Stimulated activated CD4-positive, alpha-beta T cell treated with anti-CD3 and anti-CD28 coated beads, Interleukin-4, amount 100 ng/mL, for 1 hour (primary cell): ENCODE measurements around the gene DIAPH1.
"Not testable (repeated sequence)": the region's sequence is repeated elsewhere in the genome, so short reads cannot be mapped to it uniquely, and the experiment has no call there.

Experiments used
- DNase-seq: peaks from one replicate; pipeline ENCODE4 v3.0.0-alpha.2; 2020

DIAPH1 gene

DNA sequence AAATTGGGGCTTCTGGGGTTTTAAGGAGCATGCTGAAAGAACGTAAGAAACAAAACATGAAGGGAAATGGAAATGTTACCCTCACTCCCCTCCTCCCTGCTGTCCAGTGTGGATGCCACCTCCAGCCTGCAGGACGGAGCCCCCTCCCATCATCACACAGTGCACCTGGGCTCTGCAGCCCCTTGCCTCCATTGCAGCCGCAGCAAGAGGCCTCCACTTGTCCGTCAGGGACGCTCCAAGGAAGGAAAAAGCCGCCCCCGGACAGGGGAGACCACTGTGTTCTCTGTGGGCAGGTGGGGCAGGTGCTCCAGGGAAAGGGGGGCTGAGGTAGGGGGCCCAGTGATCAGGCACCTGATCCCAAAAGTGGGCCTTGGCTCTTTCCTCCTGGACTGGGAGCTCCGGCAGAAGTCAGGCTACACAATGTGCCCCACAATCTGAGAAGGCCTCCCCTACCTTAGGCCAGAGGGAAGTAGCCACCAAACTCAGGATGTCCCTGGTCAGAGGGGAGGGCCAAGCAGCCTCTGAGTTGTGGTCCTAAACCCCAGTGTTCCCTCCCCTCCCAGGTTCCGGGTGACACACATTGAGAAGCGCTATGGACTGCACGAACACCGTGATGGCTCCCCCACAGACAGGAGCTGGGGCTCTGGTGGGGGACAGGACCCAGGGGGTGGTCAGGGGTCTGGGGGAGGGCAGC lies 20.7 kb upstream of the DIAPH1 start:
- DNase-seq, result no peak

- DNase-seq, result no peak
Observed at GRCh38 chr5:141638771-141639170, 20.0 kb upstream of the DIAPH1 start.

GRCh38 chr5:141637767-141638419 lies 19.1 kb upstream of the DIAPH1 start:
- DNase-seq, result peak; percentile 61

- peak; percentile 66 for DNase-seq
Observed at GRCh38 chr5:141637123-141637766, 18.4 kb upstream of the DIAPH1 start.

GRCh38 chr5:141636413-141637122 lies 17.8 kb upstream of the DIAPH1 start, which contains the start of the genes HDAC3 and RELL2:
TSS of gene HDAC3 (minus strand) at chr5:141636849. CDS start at chr5:141636790, 59 bp downstream.
TSS of gene RELL2 (plus strand) at chr5:141636997. CDS start at chr5:141638226, 1,229 bp downstream.
- peak; percentile 96 for DNase-seq

- DNase-seq, result no peak
Observed at GRCh38 chr5:141636106-141636412, 17.3 kb upstream of the DIAPH1 start.

DNA sequence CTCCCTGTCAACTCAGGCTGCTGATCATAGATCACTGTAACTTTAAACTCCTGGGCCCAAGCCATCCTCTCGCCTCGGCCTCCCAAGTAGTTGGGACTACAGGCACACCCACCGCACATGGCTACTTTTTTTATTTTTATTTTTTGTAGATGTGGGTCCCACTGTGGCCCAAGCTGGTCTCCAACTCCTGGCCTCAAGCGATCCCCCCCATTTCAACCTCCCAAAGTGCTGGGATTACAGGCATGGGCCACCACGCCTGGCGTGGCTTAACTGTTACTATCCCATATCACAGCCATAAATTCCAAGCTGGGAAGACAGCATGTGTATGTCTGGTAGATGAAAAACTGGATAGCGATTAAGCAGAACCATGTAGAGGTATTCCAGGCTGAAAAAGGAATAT lies 16.8 kb upstream of the DIAPH1 start:
- DNase-seq, result no peak

DNA sequence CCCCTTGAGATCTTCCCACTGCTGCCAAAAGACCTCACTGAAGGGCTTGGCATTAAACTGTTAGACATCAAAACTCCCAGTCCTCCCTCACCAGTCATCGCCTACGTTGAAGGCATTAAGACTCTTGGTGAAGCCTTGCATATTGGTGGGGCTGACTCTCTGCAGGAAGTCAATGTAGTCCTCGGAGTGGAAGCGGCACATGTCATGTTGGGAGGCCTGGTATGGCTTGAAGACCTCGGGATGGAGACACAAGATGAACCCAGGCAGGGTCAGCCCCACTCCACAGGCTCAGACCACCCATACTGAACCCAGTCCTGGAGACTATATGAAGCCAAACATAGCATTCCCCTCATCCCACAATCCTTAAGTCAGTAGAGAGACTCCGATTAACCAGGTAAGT lies 15.9 kb upstream of the DIAPH1 start:
- DNase-seq, result no peak

- no peak for DNase-seq
Observed at GRCh38 chr5:141633871-141634561, 15.2 kb upstream of the DIAPH1 start.

GRCh38 chr5:141632650-141633049 lies 13.8 kb upstream of the DIAPH1 start:
- no peak for DNase-seq

- no peak for DNase-seq
Observed at GRCh38 chr5:141630570-141631140, 11.9 kb upstream of the DIAPH1 start.

GRCh38 chr5:141628175-141628788 lies 9.5 kb upstream of the DIAPH1 start:
- DNase-seq, result no peak

DNA sequence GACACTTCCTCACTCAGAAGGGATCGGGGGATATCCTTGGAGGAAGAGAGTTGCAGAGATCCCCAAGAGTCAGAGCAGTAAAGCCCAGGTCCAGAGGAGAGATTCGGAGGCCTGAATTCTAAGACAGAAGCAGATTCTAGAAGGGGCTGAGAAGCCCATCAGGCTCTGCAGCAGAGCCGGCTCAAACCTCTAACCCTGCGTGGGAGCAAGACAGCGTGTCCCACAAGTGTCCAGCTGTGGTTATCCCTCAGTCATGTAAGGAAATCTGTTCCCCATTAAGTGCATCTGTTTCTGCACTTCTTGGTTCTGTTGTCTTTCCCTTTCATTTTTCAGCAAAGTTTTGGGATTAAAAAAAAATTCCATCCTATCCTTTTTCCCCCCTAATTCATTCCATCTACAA lies 4.8 kb upstream of the DIAPH1 start:
- no peak for DNase-seq

DNA sequence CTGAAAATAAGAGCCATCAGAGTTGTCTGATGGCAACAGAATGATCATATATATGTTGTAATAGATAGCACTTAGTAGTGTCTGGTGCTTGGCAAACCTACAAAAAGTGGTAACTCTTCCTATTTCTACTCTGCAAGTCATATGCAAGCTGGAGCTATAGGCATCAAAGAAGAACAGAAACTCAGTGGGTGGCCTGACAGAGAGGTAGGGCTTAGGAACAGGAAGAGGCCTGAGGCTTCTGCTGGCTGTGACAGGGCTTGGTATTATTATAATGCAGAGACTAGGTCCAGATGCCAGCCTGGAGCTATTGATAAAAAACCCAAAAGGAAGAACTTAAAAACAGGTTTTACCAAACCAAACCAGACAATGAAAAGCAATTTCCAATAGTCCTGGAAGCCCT lies 4.4 kb upstream of the DIAPH1 start:
- no peak for DNase-seq

DNA sequence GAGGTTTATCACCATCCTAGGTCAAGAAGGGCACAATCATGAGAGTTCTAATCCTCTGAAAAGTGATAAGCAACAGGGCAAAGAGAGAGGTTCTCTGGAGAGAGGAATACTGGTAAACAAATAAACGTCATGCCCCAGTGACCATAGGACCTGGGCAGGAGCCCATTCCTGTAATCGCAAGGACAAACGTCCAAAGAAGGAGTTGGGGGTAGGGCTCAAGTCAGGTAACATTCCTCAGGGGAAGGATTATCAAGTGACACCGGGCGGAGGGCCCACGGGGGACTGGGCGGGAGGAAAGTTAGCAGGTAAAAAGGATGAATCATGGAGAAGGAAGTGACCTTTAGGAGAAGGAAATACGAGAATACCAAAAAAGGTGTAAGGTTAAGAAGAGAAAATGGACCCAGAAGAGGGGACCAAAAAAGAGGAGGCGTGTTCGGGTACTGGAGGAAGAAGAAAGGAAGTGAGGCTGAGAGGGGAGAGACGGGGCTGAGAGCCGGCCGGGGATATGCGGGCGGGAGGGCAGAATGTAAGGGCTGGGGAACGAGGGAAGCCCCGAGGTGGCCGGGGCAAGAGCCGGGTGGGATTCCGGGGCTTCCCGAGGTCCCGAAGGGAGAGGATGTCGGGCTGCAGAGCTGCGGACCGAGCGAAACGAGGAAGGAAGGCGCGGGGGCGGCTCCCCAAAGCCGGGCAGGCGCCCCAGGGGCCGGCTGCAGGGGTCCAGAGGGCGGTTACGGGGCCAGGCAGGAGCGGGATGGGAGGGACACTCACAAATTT lies 583 bp downstream of the DIAPH1 start:
- DNase-seq, result peak; percentile 60

DNA sequence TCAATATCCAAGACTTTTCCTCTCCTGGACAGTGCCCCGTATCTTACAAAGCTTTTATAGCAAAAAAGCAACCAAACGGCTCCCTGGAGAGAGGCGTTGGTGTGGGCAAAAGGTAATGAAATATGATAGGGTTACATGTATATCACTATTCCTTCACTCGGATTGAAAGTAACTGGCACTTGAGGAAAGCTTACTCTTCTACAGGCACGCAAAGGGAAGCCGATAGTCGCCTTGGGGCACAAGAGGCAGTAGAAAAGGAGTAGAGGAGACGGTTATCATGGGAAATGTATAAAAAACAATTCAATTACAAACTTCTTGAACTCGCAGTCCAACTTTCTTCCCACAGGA lies 1.1 kb downstream of the DIAPH1 start:
- no peak for DNase-seq

DNA sequence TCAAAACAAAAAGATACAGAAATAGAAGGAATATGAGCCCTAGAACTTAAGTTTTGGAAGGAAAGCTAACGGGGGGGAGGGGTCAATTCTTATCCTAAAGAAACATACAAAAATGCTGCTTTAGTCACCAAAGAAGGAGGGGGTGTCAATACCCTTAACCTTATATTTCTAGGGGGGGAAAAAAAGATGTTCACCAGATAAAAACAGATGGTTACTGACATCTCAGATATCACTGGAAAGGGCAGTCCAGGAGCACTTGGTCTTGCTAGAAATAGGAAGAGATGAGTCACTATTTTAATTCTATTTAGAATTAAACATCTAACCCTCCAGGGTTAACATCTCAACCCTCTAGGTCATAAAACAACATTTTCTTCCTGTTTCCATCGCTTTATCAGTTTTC lies 1.7 kb downstream of the DIAPH1 start:
- DNase-seq, result no peak

DNA sequence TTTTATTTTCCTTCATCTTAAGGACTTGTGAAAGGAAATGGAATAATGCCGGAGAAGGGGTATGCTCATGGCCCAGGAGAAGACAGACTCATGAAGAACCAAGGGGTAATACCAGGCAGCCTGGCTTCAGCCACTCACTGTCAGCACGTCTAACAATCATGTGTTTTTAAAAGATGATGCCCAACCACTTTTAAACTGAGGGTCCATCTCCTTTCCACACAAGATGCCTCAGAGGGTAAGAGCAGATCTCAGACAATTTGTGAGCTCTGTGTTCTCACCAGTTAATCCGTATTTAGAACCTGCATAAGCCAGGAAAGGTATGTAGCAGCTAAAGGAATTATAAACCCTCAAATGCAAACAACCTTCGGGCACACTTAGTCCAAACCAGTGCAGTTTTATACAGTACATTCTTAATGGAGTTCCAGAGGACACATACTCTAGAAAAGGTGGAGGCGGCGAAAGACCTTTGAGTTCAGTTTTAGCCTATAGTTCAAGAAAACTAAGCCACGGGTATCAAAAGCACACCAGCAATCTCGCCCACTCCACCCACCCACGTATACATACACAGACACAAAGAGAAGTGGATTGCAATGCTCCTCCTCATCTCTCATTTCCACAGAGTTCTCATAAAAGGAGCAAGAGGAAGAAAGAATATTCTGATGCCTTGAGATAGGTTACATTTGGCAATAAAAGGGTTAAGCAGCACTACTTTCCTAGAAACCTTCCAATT lies 2.6 kb downstream of the DIAPH1 start:
- no peak for DNase-seq

DNA sequence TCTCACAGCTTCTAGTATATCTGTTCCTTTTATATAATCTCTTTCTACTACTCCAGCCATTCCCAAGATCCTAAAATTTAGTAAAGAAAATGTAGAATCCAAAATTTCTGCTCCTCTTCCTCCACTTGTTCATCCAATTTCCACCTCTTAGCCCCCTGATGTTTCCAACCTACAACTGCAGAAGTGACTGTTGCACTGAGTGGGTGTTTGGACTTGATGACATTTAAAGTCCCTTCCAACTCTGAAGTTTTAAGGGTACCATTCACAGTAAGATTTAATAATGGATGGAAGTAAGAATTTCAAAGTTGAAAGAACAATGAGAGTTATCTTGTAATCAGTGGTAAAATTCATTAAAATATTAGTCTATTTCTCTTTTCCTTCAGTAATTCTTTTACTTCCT lies 5.5 kb downstream of the DIAPH1 start:
- DNase-seq, result no peak

DNA sequence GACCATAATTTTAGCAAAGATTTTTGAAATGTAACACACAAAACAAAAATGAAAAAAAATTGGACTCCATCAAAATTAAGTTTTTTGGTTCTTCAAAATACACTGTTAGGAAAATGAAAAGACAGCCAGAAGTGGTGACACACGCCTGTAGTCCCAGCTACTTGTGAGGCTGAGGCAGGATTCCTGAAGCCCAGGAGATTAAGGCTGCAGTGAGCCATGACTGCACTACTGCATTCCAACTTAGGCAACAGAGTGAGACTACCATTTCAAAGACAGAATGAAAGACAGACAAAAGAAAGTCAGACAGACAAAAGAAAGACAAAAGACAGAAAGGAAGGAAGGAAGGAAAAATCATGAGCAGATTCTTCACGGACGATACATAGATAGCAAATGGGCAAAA lies 7.5 kb downstream of the DIAPH1 start:
- DNase-seq, result no peak

GRCh38 chr5:141609921-141610320 lies 8.9 kb downstream of the DIAPH1 start:
- DNase-seq, result not testable (repeated sequence)
